NCI-H2029 (cell line): ENCODE results near the gene SSNA1.

Source experiments
- DNase-seq: peaks from one replicate; lab custom pipeline; 2025; lab: John Stamatoyannopoulos, UW

SSNA1 gene

DNA sequence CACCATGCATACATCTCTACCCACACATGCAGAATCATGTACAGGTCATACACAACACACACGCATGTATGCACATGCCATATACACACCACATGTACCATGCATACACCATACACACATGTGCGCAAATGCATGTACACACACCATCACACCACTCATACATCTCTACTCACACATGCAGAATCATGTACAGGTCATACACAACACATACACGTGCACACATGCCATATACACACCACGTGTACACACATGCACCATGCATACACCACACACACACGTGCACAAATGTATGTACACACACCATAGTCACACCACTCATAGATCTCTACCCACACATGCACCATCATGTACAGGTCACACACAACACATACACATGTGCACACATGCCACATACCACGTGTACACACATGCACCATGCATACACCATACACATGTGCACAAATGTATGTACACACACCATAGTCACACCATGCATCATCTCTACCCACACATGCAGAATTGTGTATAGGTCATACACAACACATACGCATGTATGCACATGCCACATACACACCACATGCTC lies 35.6 kb upstream of the SSNA1 start:
- DNase-seq = no peak

DNA sequence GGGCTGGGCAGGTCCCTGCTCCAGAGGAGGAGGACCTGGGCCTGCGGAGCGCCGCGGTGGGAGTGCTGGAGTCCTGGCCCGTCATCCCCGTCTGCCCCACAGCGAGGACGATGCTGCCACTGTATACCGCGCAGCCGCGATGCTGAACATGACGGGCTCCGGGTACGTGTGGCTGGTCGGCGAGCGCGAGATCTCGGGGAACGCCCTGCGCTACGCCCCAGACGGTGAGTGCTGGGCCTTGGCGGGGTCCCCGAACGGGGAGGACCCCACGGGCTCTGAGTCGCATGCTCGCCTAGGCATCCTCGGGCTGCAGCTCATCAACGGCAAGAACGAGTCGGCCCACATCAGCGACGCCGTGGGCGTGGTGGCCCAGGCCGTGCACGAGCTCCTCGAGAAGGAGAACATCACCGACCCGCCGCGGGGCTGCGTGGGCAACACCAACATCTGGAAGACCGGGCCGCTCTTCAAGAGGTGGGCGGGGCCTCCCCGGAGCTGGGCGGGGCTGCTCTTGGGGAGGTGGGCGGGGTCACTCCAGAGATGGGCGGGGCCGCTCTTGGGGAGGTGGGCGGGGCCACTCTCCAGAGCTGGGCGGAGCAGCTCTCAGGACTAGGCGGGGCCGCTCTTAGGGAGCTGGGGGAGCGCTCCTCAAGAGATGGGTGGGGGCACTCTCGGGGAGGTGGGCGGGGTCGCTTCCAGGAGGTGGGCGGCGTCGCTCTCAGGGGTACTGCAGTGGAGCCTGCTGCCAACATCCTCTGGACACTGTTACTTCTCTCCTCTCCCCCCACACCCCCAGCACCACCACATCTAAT lies 31.7 kb upstream of the SSNA1 start:
- DNase-seq = peak; percentile 26

DNA sequence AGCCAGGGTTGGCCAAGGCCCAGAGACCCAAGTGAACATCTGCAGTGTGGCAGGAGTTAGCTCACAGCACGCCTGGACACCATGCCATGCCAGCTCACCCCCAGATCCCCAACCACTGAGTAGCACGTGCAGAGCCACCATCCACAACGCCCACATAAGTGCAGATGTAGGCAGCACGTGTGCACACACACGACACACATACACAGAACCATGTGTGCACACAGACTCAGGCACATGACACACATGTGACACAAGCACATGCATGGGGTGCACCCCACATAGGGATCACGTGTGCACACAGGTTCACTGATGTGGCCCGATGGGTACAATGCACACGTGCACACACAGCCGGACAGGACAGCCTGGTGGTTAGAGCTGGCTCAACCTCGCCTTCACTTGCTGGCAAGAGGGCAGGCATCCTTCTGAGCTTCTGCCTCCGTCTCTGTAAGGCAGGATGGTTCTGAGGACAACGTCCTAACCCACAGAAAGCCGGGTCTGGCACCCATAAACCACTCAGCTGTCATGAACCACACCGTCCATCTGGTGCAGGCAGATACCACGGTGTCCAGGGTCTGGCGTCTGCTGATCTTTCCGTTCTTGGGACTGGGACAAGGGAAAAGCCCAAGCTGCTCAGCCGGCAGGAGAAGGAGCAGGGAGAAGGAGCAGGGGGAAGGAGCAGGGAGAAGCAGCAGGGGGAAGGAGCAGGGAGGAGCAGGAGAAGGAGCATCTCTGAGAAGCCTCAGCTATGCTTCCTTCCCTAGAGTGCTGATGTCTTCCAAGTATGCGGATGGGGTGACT lies 30.7 kb upstream of the SSNA1 start:
- no peak for DNase-seq

DNA sequence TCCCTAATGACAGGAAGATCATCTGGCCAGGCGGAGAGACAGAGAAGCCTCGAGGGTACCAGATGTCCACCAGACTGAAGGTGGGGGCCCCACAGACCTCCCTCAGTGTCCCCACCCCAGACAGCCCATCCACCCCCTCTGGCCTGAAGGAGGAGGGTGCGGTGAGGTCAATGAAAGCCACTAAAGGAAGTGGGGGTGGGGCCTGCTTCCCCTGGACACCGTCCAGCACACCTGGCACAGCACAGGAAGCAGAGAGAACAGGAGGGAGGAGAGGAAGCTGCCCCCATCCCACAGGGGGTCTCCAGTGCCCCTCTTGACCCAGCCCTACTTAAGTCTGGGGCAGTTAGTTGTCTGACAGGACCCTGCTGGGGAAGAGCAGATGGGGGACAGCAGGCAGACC lies 29.9 kb upstream of the SSNA1 start:
- DNase-seq = peak; percentile 55

DNA sequence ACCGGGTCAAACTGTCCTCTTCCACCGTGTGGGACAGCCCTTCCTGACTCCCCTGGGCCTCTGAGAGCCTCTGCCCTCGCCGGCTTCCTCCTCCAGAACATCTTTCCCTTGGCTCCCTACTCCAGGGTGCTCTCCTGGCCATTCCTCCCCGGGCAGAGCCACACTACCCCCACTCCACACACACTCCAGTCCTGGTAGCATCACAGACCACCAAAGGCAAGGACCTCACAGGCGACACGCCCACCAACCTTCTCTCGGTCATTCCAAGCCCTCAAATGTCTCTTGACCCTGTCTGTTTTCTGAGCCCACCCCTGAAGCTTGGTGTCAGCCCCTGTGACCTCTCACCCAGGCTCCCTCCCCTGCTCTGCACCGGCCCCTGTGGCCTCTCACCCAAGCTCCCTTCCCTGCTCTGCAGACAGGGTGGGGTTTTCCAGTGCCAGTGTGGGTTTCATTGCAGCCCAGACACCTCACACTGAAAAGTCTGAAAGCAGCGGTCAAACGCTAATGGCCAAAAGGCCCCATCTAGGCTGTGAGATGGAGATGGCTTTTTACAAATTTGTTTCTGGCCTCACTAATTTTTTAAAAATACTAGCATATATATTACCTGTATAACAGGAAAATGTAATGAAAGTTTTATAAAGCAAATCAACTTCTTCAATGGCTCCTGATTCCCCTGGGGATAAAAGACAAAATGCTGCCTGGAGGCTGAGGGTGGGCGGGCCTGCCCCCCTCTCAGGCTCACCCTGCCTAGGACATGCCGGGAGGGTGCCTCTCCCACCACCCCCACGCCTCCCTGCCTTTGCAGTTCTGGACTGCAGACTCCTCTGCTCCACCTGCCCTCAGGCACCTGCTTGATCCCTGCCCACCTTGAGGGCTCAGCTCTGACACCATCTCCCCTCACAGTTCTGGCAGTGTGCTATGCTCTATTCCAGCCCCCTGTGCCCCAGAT lies 29.1 kb upstream of the SSNA1 start:
- DNase-seq = no peak

DNA sequence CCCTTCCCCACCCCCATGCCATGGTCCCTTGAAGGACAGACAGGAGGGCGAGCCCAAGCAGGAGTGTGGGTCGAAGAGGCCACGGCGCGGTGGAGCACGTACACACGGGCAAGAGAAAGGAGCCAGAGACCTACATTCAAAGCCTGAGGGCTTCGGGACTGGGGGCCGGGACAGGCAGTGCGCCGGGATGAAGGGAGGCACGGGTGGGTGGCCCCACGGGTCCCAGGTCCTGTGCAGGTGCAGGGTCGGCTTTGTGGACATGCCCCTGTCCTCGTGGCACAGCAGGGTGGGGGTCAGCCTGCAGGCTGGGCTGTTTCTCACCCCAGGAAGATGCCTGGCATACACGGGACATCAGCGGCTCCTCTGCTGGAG lies 28.4 kb upstream of the SSNA1 start:
- DNase-seq = no peak

DNA sequence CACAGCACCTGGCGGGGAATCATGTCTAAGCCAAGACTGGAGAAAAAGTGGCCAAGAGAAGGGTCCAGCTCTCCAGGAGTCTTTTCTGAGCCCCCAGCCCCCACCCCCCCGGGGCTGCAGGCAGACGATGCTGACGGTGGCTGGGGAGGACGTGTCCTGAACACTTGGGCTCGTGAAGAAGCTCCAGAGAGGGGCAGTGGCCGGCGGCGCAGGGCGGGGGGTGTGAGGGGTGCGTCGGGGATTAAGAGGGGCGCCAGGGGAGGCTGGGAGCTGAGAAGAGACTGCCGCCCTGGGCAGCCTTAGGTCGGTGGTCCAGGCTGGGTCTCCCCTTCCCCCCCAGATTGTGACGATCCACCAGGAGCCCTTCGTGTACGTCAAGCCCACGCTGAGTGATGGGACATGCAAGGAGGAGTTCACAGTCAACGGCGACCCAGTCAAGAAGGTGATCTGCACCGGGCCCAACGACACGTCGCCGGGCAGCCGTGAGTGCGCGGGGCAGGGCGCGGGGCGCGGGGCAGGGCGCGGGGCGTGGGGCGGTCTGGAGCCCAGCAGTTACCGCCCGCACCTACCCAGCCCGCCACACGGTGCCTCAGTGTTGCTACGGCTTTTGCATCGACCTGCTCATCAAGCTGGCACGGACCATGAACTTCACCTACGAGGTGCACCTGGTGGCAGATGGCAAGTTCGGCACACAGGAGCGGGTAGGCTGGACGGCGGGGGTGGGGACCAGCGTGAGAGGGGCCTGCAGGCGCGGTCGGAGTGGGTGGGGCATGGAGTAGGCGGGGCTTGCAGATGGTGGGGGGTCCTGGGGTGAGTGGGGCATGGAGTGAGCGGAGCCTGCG lies 27.5 kb upstream of the SSNA1 start:
- DNase-seq = peak; percentile 62

DNA sequence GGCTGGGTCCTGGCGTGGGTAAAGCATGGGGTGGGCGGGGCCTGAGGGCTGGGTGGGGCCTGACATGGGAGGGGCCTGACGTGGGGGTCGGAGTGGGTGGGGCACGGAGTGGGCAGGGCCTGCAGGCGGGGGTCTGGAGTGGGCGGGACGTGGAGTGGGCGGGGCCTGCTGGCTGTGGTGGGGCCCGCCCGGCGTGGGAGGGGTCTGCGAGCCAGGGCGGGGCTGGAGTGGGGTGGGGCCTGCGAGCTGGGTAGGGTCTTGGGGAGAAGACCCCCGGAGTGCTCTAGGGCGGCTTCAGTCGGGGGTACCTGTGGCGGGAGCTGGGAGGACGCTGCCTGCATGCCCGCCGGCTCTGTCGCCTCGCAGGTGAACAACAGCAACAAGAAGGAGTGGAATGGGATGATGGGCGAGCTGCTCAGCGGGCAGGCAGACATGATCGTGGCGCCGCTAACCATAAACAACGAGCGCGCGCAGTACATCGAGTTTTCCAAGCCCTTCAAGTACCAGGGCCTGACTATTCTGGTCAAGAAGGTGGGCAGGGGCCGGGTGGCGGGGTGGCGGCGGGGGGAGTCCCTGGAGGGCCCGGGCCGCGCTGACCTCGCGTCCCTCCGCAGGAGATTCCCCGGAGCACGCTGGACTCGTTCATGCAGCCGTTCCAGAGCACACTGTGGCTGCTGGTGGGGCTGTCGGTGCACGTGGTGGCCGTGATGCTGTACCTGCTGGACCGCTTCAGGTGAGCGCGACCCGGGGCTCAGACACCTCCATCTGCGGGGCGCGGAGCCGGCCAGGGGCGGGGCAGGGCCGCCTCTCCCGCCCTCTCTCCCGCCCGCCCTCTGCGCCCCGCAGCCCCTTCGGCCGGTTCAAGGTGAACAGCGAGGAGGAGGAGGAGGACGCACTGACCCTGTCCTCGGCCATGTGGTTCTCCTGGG lies 26.7 kb upstream of the SSNA1 start:
- DNase-seq = peak; percentile 6

DNA sequence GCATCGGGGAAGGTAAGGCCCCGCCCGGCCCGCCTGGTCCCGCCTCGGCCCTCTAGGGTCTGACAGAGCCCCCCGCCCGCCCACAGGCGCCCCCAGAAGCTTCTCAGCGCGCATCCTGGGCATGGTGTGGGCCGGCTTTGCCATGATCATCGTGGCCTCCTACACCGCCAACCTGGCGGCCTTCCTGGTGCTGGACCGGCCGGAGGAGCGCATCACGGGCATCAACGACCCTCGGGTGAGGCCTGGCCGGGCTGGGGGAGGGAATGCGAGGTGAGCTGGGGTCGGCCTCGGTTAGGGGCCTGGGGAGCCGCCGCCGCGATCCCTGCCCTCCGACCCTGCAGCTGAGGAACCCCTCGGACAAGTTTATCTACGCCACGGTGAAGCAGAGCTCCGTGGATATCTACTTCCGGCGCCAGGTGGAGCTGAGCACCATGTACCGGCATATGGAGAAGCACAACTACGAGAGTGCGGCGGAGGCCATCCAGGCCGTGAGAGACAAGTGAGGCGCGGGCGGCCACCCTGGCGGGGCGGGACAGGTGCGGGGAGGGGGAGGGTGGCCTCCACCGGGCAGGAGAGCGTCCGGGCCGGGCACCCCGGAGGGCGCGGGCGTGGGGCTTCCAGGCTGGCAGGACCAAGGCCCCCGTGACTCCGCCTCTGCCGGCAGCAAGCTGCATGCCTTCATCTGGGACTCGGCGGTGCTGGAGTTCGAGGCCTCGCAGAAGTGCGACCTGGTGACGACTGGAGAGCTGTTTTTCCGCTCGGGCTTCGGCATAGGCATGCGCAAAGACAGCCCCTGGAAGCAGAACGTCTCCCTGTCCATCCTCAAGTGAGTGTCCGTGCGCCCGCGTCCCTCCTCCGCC lies 25.7 kb upstream of the SSNA1 start:
- peak; percentile 41 for DNase-seq

DNA sequence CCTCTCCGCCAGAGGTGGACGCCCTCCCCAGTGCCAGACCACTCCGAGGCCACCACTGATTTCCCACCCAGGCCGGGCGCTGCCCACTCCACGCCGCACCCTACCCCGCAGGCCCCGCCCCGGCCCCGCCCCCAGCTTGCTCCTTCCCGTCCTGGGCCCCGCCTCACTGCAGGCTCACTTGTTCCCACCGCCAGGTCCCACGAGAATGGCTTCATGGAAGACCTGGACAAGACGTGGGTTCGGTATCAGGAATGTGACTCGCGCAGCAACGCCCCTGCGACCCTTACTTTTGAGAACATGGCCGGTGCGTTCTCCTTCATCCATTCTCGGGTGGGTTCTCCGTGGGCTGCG lies 25.1 kb upstream of the SSNA1 start:
- peak; percentile 36 for DNase-seq

DNA sequence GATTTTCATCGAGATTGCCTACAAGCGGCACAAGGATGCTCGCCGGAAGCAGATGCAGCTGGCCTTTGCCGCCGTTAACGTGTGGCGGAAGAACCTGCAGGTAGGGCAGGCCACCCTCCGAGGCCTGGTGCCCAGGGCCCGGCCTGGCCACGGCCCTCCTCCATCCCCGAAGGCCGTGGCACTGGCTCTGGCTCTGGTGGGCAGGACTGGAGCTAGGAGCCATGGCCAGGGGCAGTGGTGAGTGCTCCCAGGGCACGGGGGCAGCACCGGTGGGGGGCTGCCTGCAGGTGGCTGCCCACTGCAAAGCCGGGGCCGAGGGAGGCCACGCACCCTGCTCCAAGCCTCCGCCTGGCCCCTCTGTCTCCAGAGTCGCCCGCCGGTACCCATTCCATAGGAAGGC lies 24.7 kb upstream of the SSNA1 start:
- no peak for DNase-seq

DNA sequence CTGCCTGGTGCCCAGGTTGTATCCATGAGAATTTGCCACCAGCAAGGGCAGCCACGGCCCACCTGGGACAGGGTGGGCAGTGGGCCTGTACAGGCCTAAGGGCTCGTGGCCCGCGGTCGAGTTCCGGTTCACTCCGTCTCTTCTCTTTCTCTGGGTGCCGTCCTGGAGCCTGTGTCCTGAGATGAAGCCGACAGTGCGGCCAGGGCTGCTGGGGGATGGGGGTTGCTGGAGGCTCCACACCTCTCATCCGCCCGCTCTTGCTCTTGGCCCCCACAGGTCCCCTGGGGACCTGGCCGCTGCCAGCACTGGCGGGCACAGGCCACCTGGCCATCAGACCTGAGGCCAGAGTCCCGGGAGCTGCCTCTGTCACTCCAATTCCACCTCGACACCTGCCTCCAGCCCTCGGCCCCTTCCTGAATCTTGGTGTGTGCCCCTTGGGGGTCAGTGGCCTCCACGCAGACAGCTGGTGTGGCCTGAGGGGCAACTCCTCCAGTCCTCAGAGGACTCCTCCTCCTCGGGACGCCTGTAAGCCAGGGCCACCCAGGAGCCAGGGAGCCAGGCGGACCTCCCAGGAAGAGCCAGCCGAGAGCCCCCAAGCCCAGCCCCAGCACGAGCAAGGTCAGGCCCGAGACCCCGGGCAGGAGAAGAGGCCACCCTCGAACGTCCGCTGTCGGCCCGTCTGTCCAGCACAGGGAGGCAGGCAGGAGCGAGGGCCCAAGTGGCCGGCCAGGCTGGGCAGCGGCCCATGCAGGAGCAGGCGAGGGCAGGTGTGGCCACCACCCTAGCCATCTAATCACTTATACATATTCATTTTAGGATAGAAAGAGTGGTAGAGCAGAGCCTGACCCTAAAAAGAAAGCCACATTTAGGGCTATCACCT lies 23.9 kb upstream of the SSNA1 start:
- DNase-seq = no peak

DNA sequence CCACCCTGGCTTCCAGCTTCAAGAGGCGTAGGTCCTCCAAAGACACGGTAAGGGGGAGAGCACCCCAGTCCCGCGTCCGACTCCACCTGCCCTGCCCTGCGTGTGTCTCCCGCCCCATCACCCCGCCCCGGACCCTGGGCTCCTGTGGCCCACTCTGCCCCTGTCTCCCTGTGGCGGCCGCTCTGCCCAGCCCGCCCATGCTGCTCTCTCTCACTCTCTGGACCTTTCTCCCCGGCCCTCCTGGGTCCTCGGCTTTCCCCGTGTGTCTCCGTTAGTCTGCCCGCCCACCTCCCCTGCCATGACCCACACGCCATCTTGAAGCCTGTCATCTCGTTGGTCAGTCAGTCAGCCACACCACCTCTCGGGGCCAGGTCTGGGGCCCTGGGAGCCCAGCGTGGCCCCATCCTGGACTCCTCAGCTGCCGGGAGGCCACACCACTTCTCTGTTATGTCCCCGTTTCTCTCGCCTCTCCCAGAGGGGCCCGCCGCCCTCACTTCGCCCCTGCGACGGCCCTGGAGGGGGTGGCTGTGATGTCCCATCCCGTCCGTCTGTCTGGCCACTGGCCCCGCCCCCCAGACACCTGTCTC lies 23.1 kb upstream of the SSNA1 start:
- no peak for DNase-seq

DNA sequence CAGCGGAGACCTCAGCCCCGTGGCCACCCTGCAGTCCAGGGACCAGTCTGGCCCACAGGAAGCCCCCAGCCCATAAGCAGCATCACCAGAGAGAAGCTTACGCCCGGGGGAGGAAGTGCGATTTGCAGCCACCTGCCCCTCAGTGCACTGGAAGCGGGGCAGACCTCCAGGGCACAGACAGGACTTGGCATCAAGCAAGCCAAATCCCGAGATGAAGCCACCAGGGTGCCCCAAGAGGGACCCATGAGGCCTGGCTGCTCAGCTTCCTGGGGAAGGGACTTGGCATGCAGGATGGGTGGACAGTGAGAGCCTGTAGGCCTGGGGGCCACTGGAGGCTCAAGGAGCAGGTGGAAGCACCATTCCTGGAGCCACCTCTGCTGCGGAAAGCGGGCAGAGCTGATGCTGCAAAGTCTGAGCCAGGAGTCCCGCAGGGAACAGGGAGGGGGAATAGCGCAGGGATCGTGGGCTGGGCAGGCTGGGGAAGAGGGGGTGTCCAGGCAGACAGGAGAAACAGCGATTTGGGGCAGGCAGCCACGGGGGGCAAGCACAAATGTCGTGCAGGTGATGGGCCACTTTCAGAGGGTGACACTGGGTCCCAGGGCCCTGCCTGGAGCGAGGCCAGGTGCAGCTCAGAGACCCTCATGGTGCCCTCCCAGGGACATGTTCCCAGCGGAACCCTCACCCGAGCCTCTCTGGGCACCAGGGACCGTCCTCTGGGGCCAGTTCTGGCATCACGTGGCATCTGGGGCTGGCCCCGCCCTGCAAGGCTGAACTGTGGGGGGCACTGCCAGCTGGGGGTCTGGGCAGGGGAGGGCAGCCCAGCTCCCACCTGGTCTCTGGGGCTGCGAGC lies 21.9 kb upstream of the SSNA1 start:
- no peak for DNase-seq

DNA sequence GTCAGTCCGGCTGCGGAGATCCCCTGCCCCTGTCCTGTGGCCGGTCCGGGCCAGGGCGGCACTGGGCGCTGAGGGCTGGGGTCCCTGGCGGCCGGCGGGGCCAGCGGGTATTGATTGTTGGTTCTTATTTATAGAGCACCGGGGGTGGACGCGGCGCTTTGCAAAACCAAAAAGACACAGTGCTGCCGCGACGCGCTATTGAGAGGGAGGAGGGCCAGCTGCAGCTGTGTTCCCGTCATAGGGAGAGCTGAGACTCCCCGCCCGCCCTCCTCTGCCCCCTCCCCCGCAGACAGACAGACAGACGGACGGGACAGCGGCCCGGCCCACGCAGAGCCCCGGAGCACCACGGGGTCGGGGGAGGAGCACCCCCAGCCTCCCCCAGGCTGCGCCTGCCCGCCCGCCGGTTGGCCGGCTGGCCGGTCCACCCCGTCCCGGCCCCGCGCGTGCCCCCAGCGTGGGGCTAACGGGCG lies 21.2 kb upstream of the SSNA1 start:
- DNase-seq = no peak

DNA sequence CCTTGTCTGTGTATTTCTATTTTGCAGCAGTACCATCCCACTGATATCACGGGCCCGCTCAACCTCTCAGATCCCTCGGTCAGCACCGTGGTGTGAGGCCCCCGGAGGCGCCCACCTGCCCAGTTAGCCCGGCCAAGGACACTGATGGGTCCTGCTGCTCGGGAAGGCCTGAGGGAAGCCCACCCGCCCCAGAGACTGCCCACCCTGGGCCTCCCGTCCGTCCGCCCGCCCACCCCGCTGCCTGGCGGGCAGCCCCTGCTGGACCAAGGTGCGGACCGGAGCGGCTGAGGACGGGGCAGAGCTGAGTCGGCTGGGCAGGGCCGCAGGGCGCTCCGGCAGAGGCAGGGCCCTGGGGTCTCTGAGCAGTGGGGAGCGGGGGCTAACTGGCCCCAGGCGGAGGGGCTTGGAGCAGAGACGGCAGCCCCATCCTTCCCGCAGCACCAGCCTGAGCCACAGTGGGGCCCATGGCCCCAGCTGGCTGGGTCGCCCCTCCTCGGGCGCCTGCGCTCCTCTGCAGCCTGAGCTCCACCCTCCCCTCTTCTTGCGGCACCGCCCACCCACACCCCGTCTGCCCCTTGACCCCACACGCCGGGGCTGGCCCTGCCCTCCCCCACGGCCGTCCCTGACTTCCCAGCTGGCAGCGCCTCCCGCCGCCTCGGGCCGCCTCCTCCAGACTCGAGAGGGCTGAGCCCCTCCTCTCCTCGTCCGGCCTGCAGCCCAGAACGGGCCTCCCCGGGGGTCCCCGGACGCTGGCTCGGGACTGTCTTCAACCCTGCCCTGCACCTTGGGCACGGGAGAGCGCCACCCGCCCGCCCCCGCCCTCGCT lies 20.5 kb upstream of the SSNA1 start:
- DNase-seq = peak; percentile 12
